Right hindlimb (tissue), 1 donor: ENCODE data around the gene CDK14.

ENCODE experiments used
- DNase-seq: peaks from one replicate; pipeline ENCODE4 v3.0.0-alpha.2; 2018

CDK14 gene

GRCh38 chr7:91031757-91032156 lies 435.6 kb downstream of the CDK14 start:
- no peak for DNase-seq

- DNase-seq = no peak
Observed at GRCh38 chr7:91033574-91033973, 437.5 kb downstream of the CDK14 start.

GRCh38 chr7:91034459-91035368 lies 438.6 kb downstream of the CDK14 start:
- peak; percentile 65 for DNase-seq

GRCh38 chr7:91039033-91039432 lies 442.9 kb downstream of the CDK14 start:
- DNase-seq = no peak

GRCh38 chr7:91041141-91041540 lies 445.0 kb downstream of the CDK14 start:
- DNase-seq = no peak

- no peak for DNase-seq
Observed at GRCh38 chr7:91041901-91042484, 445.9 kb downstream of the CDK14 start.

GRCh38 chr7:91043186-91043585 lies 447.1 kb downstream of the CDK14 start:
- no peak for DNase-seq

- no peak for DNase-seq
Observed at GRCh38 chr7:91043924-91044645, 448.0 kb downstream of the CDK14 start.

GRCh38 chr7:91045606-91046005 lies 449.5 kb downstream of the CDK14 start:
- no peak for DNase-seq

- no peak for DNase-seq
Observed at GRCh38 chr7:91046322-91047089, 450.4 kb downstream of the CDK14 start.

GRCh38 chr7:91047636-91048035 lies 451.5 kb downstream of the CDK14 start:
- no peak for DNase-seq

- no peak for DNase-seq
Observed at GRCh38 chr7:91050677-91051076, 454.6 kb downstream of the CDK14 start.

- DNase-seq = no peak
Observed at GRCh38 chr7:91051966-91052365, 455.8 kb downstream of the CDK14 start.

GRCh38 chr7:91054374-91054773 lies 458.3 kb downstream of the CDK14 start:
- no peak for DNase-seq

- no peak for DNase-seq
Observed at GRCh38 chr7:91055219-91055618, 459.1 kb downstream of the CDK14 start.

- DNase-seq = no peak
Observed at GRCh38 chr7:91062713-91063112, 466.6 kb downstream of the CDK14 start.

GRCh38 chr7:91064052-91064451 lies 467.9 kb downstream of the CDK14 start:
- no peak for DNase-seq

- no peak for DNase-seq
Observed at GRCh38 chr7:91064938-91065337, 468.8 kb downstream of the CDK14 start.

GRCh38 chr7:91066627-91067026 lies 470.5 kb downstream of the CDK14 start:
- no peak for DNase-seq

GRCh38 chr7:91067242-91067641 lies 471.1 kb downstream of the CDK14 start:
- DNase-seq = no peak

- no peak for DNase-seq
Observed at GRCh38 chr7:91068136-91068795, 472.1 kb downstream of the CDK14 start.

- DNase-seq = no peak
Observed at GRCh38 chr7:91069146-91069545, 473.0 kb downstream of the CDK14 start.
